C4-2B (cell line): ENCODE data around the gene DOK1.

Experiments used
- CTCF ChIP-seq: fragments of 450-650 bp; conservative IDR thresholded peaks from 2 replicates; pipeline ENCODE4 v1.5.1; 2017; ENCODE audit warnings: mild to moderate bottlenecking
- ZFX ChIP-seq: fragments of 450-650 bp; IDR thresholded peaks from 2 replicates; pipeline ENCODE4 v1.6.1; 2017

GRCh38 chr2:74566754-74567085 is 12.2 kb downstream of the DOK1 start:
- TF ChIP-seq CTCF = no peak
- TF ChIP-seq ZFX = no peak
